Body of pancreas (tissue), 4 donors: ENCODE data around the gene TMPRSS5.

Source experiments
- CTCF ChIP-seq, 7 experiments: fragments of 450-650 bp in 4 of 7; fragments of 200-600 bp in 3 of 7; sonication (generic) in 3 of 7; IDR thresholded peaks; one replicate each; pipeline ENCODE4 v1.5.1; 2016 to 2019; ENCODE audit warnings: antibody characterized with exemption in 7 of 7
- POLR2A ChIP-seq, 3 donors: fragments of 450-650 bp; IDR thresholded peaks; one replicate each; pipeline ENCODE4 v1.6.1; 2016; ENCODE audit warnings: antibody characterized with exemption in 3 of 3, mild to moderate bottlenecking in 2 of 3

GRCh38 chr11:113647108-113647507, 59.0 kb downstream of the TMPRSS5 start:
- TF ChIP-seq POLR2A (IDR thresholded peaks at IDR 0.05) (no peak), CTCF (IDR thresholded peaks at IDR 0.05) (no peak)
